Gastrocnemius medialis (tissue), 4 donors: ENCODE results near the gene WDR70. TPM values are rescaled to one million over a fixed set of nuclear protein-coding genes. Genes with fewer than 3 reads are reported as not detected.
"Not testable (repeated sequence)": the region's sequence is repeated elsewhere in the genome, so short reads cannot be mapped to it uniquely, and the experiment has no call there.

Source experiments
- ATAC-seq, 2 donors: fragments of 150-250 bp; one replicate each; pipeline ENCODE4 v1.9.1; 2016
- DNase-seq, 2 donors: peaks; one replicate each; pipeline ENCODE4 v3.0.0-alpha.2; 2019
- H3K27ac ChIP-seq, 4 donors: fragments of 200-600 bp; sonication (generic); 1 replicate in 1 of 4; 2 replicates in 3 of 4; pipeline ENCODE4 v1.5.1; 2016 to 2018; ENCODE audit warnings: mild to moderate bottlenecking in 2 of 4, moderate library complexity in 1 of 4
- H3K27me3 ChIP-seq, 3 donors: fragments of 200-600 bp; sonication (generic) in 2 of 3; 1 replicate in 1 of 3; 2 replicates in 2 of 3; pipeline versions ENCODE4 v1.5.1 to v1.6.0; 2016 to 2019; ENCODE audit warnings: mild to moderate bottlenecking in 1 of 3, moderate library complexity in 1 of 3
- H3K36me3 ChIP-seq, 2 donors: fragments of 200-600 bp; sonication (generic) in 1 of 2; one replicate each; pipeline ENCODE4 v1.5.1; 2017 to 2018
- H3K4me1 ChIP-seq, 2 donors: fragments of 200-600 bp; sonication (generic) in 1 of 2; one replicate each; pipeline ENCODE4 v1.5.1; 2016 to 2017; ENCODE audit warnings: mild to moderate bottlenecking in 2 of 2
- H3K4me3 ChIP-seq, 4 donors: fragments of 200-600 bp; sonication (generic) in 3 of 4; 1 replicate in 1 of 4; 2 replicates in 3 of 4; pipeline ENCODE4 v1.5.1; 2016 to 2019; ENCODE audit warnings: mild to moderate bottlenecking in 2 of 4
- H3K9me3 ChIP-seq, 3 donors: fragments of 200-600 bp; sonication (generic) in 2 of 3; 1 replicate in 1 of 3; 2 replicates in 2 of 3; pipeline ENCODE4 v1.5.1; 2016 to 2019
- CTCF ChIP-seq, 5 experiments: fragments of 450-650 bp in 3 of 5; fragments of 200-600 bp in 2 of 5; sonication (generic) in 2 of 5; IDR thresholded peaks in 4 of 5; conservative IDR thresholded peaks in 1 of 5; 1 replicate in 4 of 5; 2 replicates in 1 of 5; pipeline ENCODE4 v1.5.1; 2016 to 2019; ENCODE audit warnings: antibody characterized with exemption in 5 of 5, mild to moderate bottlenecking in 3 of 5, moderate library complexity in 3 of 5
- POLR2A ChIP-seq, 2 donors: fragments of 450-650 bp; IDR thresholded peaks; one replicate each; pipeline ENCODE4 v1.6.1; 2017; ENCODE audit warnings: antibody characterized with exemption in 2 of 2, mild to moderate bottlenecking in 2 of 2, moderate library complexity in 2 of 2
- in situ Hi-C, 4 donors: fragments of 200-750 bp; cut with MboI; loops; one replicate each; pipeline versions ENCODE4 v1.15.0 to v1.8.0; 2017; ENCODE audit warnings: low sequenced_read_pairs in 4 of 4
- intact Hi-C: fragments of 100-400 bp; cut with DNase I; formaldehyde crosslinking; loops from one replicate; pipeline ENCODE4 v1.15.1; 2023; ENCODE audit warnings: low total_unique reads
- total RNA-seq, 4 donors: library from RNA; depleted of rRNA; stranded (reverse); fragments of >200 nt; gene quantifications; one replicate each; pipeline versions ENCODE4 v1.1.0 to v1.2.3, GENCODE V29; 2016

WDR70 gene
- total RNA-seq, 4 donors from 2014 or later = 15.9 to 24.8 (median 21.5) TPM

- Histone ChIP-seq H3K36me3 (no peaks in the 10 kb centered on the region), H3K27ac (no peak overlapping the region), H3K4me1 (peaks cover 7 to 9% of the 10 kb centered on the region in 2 donors), H3K9me3 (no peaks in the 10 kb centered on the region), H3K27me3 (no peaks in the 10 kb centered on the region), H3K4me3 (no peak overlapping the region)
- ATAC-seq = no peak
- intact Hi-C loops = no loop called here
- TF ChIP-seq CTCF (IDR thresholded peaks at IDR 0.05 in 4 of 5, conservative IDR thresholded peaks at IDR 0.05 in 1 of 5) (no peak), POLR2A (IDR thresholded peaks at IDR 0.05) (no peak)
- in situ Hi-C loops = no loop called here
- no peak for DNase-seq
Measured at GRCh38 chr5:37576552-37576951, 197.4 kb downstream of the WDR70 start.

GRCh38 chr5:37578176-37578575 lies 199.1 kb downstream of the WDR70 start:
- no peaks in the 10 kb centered on the region for H3K27me3 ChIP-seq
- in situ Hi-C loops = no loop called here
- H3K36me3 ChIP-seq = no peaks in the 10 kb centered on the region
- no peak overlapping the region for H3K4me3 ChIP-seq
- intact Hi-C loops = no loop called here
- H3K27ac ChIP-seq = no peak overlapping the region
- no peak for ATAC-seq
- H3K4me1 ChIP-seq = peaks cover 7 to 8% of the 10 kb centered on the region in 2 donors
- no peaks in the 10 kb centered on the region for H3K9me3 ChIP-seq
- TF ChIP-seq POLR2A (IDR thresholded peaks at IDR 0.05) (no peak), CTCF (IDR thresholded peaks at IDR 0.05 in 4 of 5, conservative IDR thresholded peaks at IDR 0.05 in 1 of 5) (no peak)
- no peak for DNase-seq

GRCh38 chr5:37580106-37580505 lies 201.0 kb downstream of the WDR70 start:
- Histone ChIP-seq H3K27me3 (no peaks in the 10 kb centered on the region), H3K36me3 (no peaks in the 10 kb centered on the region)
- ATAC-seq = no peak

GRCh38 chr5:37582202-37582601 lies 203.1 kb downstream of the WDR70 start:
- TF ChIP-seq POLR2A (IDR thresholded peaks at IDR 0.05) = no peak
- no peak for TF ChIP-seq CTCF (IDR thresholded peaks at IDR 0.05 in 4 of 5, conservative IDR thresholded peaks at IDR 0.05 in 1 of 5)
- Histone ChIP-seq H3K27ac (no peak overlapping the region), H3K27me3 (no peaks in the 10 kb centered on the region), H3K36me3 (no peaks in the 10 kb centered on the region), H3K4me3 (no peak overlapping the region), H3K4me1 (peaks cover 0 to 3% of the 10 kb centered on the region in 2 donors), H3K9me3 (no peaks in the 10 kb centered on the region)
- DNase-seq (no peak), ATAC-seq (no peak)
- intact Hi-C loops (no loop called here), in situ Hi-C loops (no loop called here)

More at GRCh38 chr5:37580106-37580505, 201.0 kb downstream of the WDR70 start:
- TF ChIP-seq CTCF (IDR thresholded peaks at IDR 0.05 in 4 of 5, conservative IDR thresholded peaks at IDR 0.05 in 1 of 5) (no peak), POLR2A (IDR thresholded peaks at IDR 0.05) (no peak)
- in situ Hi-C loops (no loop called here), intact Hi-C loops (no loop called here)
- Histone ChIP-seq H3K4me3 (no peak overlapping the region), H3K9me3 (no peaks in the 10 kb centered on the region), H3K27ac (no peak overlapping the region), H3K4me1 (peaks cover 7 to 8% of the 10 kb centered on the region in 2 donors)
- no peak for DNase-seq

GRCh38 chr5:37593292-37593691 lies 214.2 kb downstream of the WDR70 start:
- DNase-seq, intact Hi-C loops: not testable (repeated sequence)

GRCh38 chr5:37594864-37595263 lies 215.7 kb downstream of the WDR70 start:
- in situ Hi-C loops, H3K4me1 ChIP-seq, intact Hi-C loops, H3K36me3 ChIP-seq, H3K9me3 ChIP-seq, H3K27me3 ChIP-seq, ATAC-seq, H3K27ac ChIP-seq, DNase-seq, H3K4me3 ChIP-seq: not testable (repeated sequence)

More at GRCh38 chr5:37593292-37593691, 214.2 kb downstream of the WDR70 start:
- H3K27me3 ChIP-seq, H3K9me3 ChIP-seq, H3K36me3 ChIP-seq, H3K4me1 ChIP-seq, H3K4me3 ChIP-seq, in situ Hi-C loops, H3K27ac ChIP-seq, ATAC-seq: not testable (repeated sequence)
